HCT116 (cell line): Measurements from ENCODE around the gene CTDNEP1.

Experiments used
- CBX3 ChIP-seq: IDR thresholded peaks from 2 replicates; pipeline ENCODE4 v1.6.1; 2012; ENCODE audit warnings: low read depth
- EGR1 ChIP-seq: IDR thresholded peaks from 2 replicates; pipeline ENCODE4 v1.6.1; 2012; ENCODE audit warnings: low read depth
- EZH2 ChIP-seq: fragments of 200-600 bp; sonication (generic); IDR thresholded peaks from 2 replicates; pipeline ENCODE4 v1.6.1; 2017; ENCODE audit warnings: antibody characterized with exemption, mixed run types
- EZH2phosphoT487 ChIP-seq: fragments of 200-600 bp; IDR thresholded peaks from 2 replicates; pipeline ENCODE4 v1.6.1; 2018; ENCODE audit warnings: antibody characterized with exemption, borderline replicate concordance
- JUND ChIP-seq: IDR thresholded peaks from 2 replicates; pipeline ENCODE4 v1.6.1; 2012
- POLR2A ChIP-seq: IDR thresholded peaks from 2 replicates; pipeline ENCODE4 v1.7.0; 2011; ENCODE audit warnings: borderline replicate concordance; ENCODE audit not compliant: insufficient read depth, insufficient read length; ENCODE audit errors: extremely low read depth
- POLR2AphosphoS5 ChIP-seq: IDR thresholded peaks from 2 replicates; pipeline ENCODE4 v1.6.1; 2011; ENCODE audit warnings: mild to moderate bottlenecking, low read depth, low read length, moderate library complexity
- SRF ChIP-seq: IDR thresholded peaks from 2 replicates; pipeline ENCODE4 v1.6.1; 2012; ENCODE audit warnings: low read depth
- ZFX ChIP-seq: fragments of 450-650 bp; IDR thresholded peaks from 2 replicates; pipeline ENCODE4 v1.6.1; 2017
- TF ChIP-seq, protein P1 (sequence below): IDR thresholded peaks from 2 replicates; pipeline ENCODE4 v1.6.1; 2012
- TF ChIP-seq, protein P2 (sequence below): IDR thresholded peaks from 2 replicates; pipeline ENCODE4 v1.6.1; 2012; ENCODE audit warnings: low read depth
- TF ChIP-seq, protein P3 (sequence below), 3 experiments: fragments of 200-600 bp in 1 of 3; sonication (generic) in 1 of 3; IDR thresholded peaks in 2 of 3; conservative IDR thresholded peaks in 1 of 3; 2 replicates each; pipeline ENCODE4 v1.5.1; 2012 to 2017; ENCODE audit warnings: low read depth in 2 of 3, low read length in 2 of 3, antibody characterized with exemption in 1 of 3, borderline replicate concordance in 1 of 3, control low read depth in 1 of 3, mild to moderate bottlenecking in 1 of 3, mixed read lengths in 1 of 3, mixed run types in 1 of 3, moderate library complexity in 1 of 3; ENCODE audit not compliant: insufficient read depth in 1 of 3
- TF ChIP-seq, protein P4 (sequence below): IDR thresholded peaks from 2 replicates; pipeline ENCODE4 v1.6.1; 2012

DNA sequence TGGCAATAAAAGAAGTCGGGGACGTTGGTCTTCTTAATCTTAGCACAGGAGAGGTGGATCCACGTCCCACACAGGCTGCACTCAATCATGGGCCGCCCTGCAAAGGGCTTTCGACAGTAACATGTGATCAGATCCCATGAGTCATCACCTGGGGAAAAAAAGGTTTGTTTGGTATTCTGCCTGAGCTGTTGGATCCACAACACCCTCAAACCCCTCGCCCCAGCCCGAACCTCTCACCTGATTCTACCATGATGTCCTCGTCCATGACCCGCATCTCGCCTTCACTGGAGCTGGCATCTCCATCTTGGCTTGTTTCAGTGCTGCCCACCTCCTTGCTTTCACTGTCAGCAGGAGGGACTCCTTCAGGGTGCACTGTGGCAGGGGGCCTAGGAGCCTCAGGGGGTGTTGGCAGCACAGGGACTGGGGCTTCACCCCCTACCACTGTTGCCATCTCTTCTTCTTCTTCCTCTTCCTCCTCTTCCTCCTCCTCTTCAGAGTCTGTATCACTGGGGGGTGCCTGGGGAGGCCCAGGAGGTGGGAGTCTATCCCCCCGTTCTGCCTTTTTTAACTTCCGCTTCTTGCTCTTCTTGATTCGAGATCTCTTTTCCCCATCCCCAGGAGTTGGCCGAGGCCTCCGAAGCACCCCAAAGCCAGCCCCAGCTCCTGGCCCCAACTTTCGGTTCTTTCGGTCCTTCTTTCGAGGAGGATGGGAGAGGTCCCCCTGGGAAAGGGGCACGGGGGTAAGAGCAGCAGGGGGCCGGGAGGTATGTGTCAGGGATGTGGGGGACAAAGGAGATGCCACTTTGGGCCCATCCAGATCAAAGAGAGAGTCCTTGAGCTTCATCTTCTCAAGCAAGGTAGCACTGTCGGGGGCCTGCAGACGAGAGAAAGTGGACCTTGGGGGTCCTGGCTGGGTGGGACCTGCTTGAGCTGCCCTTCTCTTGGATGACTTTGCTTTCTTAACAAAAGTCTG, 15.6 kb downstream of the CTDNEP1 start:
- TF ChIP-seq EGR1 (no peak), POLR2AphosphoS5 (peak; percentile 26; the same call in 1 of the 2 replicates), EZH2 (no peak), ZFX (no peak), POLR2A (no peak), EZH2phosphoT487 (no peak), JUND (no peak), SRF (no peak), CBX3 (no peak)
- TF ChIP-seq, protein P1, sequence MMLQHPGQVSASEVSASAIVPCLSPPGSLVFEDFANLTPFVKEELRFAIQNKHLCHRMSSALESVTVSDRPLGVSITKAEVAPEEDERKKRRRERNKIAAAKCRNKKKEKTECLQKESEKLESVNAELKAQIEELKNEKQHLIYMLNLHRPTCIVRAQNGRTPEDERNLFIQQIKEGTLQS = no peak
- TF ChIP-seq, protein P2, sequence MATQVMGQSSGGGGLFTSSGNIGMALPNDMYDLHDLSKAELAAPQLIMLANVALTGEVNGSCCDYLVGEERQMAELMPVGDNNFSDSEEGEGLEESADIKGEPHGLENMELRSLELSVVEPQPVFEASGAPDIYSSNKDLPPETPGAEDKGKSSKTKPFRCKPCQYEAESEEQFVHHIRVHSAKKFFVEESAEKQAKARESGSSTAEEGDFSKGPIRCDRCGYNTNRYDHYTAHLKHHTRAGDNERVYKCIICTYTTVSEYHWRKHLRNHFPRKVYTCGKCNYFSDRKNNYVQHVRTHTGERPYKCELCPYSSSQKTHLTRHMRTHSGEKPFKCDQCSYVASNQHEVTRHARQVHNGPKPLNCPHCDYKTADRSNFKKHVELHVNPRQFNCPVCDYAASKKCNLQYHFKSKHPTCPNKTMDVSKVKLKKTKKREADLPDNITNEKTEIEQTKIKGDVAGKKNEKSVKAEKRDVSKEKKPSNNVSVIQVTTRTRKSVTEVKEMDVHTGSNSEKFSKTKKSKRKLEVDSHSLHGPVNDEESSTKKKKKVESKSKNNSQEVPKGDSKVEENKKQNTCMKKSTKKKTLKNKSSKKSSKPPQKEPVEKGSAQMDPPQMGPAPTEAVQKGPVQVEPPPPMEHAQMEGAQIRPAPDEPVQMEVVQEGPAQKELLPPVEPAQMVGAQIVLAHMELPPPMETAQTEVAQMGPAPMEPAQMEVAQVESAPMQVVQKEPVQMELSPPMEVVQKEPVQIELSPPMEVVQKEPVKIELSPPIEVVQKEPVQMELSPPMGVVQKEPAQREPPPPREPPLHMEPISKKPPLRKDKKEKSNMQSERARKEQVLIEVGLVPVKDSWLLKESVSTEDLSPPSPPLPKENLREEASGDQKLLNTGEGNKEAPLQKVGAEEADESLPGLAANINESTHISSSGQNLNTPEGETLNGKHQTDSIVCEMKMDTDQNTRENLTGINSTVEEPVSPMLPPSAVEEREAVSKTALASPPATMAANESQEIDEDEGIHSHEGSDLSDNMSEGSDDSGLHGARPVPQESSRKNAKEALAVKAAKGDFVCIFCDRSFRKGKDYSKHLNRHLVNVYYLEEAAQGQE = no peak
- TF ChIP-seq, protein P3, sequence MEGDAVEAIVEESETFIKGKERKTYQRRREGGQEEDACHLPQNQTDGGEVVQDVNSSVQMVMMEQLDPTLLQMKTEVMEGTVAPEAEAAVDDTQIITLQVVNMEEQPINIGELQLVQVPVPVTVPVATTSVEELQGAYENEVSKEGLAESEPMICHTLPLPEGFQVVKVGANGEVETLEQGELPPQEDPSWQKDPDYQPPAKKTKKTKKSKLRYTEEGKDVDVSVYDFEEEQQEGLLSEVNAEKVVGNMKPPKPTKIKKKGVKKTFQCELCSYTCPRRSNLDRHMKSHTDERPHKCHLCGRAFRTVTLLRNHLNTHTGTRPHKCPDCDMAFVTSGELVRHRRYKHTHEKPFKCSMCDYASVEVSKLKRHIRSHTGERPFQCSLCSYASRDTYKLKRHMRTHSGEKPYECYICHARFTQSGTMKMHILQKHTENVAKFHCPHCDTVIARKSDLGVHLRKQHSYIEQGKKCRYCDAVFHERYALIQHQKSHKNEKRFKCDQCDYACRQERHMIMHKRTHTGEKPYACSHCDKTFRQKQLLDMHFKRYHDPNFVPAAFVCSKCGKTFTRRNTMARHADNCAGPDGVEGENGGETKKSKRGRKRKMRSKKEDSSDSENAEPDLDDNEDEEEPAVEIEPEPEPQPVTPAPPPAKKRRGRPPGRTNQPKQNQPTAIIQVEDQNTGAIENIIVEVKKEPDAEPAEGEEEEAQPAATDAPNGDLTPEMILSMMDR (IDR thresholded peaks at IDR 0.05 in 2 of 3, conservative IDR thresholded peaks at IDR 0.05 in 1 of 3; ENCODE audit: borderline replicate concordance in 1 of 3, insufficient read depth in 1 of 3, low read depth in 2 of 3, low read length in 2 of 3) = no peak
- TF ChIP-seq, protein P4, sequence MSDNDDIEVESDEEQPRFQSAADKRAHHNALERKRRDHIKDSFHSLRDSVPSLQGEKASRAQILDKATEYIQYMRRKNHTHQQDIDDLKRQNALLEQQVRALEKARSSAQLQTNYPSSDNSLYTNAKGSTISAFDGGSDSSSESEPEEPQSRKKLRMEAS = no peak
